Measurements from ENCODE around the gene AP5S1. TPM values are rescaled to one million over a fixed set of nuclear protein-coding genes. Genes with fewer than 3 reads are reported as not detected.
"Not testable (repeated sequence)": the region's sequence is repeated elsewhere in the genome, so short reads cannot be mapped to it uniquely, and the experiment has no call there.

Gene AP5S1
- polyA plus RNA-seq, 1 donor from 2014 or later = 12.8 TPM

DNA sequence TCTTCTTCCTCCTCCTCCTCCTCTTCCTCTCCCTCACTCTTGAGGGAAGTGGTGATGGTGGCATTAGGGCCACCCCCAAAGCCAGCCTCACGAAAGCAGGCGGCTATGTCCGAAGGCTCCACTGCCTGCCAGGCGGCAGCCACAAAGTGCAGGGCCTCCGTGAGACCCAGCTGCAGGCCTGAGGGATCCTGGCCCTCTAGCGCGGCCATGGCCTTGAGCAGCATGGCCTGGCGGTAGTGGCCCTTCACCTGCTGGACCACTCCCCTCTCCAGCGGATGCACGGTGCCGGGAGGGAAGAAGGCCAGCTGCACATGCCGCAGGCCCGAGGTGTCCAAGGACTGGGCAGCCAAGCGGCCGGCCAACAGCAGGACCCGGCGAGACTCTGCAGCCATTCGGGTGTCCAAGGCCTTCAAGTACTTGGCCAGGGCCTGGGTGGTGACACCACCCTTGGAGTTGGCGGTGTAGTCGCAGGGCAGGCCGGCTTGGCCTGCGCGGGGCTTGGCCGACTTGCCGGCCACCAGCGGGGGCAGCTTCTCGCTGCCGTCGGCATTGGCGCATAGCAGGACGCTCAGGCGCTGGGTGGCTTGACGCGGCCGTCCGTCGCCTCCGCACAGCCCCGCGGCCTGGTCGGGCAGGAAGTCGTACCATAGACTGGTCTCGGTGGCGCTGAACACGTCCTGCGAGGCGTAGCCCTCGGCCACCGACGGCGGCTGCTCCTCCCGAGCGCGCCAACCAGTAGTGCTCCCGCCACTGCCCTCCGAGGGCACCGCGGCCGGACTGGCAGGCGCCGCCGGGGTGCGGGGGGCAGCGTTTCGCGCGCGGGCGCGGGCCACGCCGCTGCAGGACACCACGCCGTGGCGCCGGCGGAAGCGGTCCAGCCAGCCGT, 34.9 kb upstream of the AP5S1 start:
- Mint-ChIP-seq H3K36me3 (peaks cover 1% of the 10 kb centered on the region), H3K27me3 (no peaks in the 10 kb centered on the region), H3K9me3 (no peaks in the 10 kb centered on the region), H3K4me3 (peak overlapping the region in 3 of 4 donors; percentile 8 to 65 (median 50)), H3K27ac (peak overlapping the region in 1 of 3 donors; percentile 70), H3K4me1 (peaks cover 24 to 29% (median 25%) of the 10 kb centered on the region in 3 donors)

DNA sequence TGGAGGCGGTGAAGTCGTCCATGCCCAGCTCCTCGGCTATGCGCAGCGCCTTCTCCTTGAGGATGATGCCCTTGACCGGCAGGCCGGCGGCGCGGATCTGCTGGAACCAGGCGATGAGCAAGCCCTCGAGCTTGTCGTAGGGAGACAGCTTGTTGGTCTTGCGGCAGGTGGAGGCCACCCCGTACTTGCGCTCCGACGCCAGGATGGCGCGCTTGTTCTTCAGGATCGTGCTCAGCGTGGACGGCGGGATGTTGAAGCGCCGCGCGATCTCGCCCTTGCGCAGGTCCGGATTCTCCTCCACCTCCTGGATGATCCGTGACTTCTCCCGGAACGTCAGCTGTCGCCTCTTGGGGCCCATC, 34.2 kb upstream of the AP5S1 start:
- Mint-ChIP-seq H3K4me3 (peak overlapping the region; percentile 50 to 94 (median 87)), H3K36me3 (peaks cover 1% of the 10 kb centered on the region), H3K4me1 (peaks cover 20 to 24% (median 20%) of the 10 kb centered on the region in 3 donors), H3K27ac (peak overlapping the region in 2 of 3 donors; percentile 70 to 76), H3K27me3 (no peaks in the 10 kb centered on the region), H3K9me3 (no peaks in the 10 kb centered on the region)

DNA sequence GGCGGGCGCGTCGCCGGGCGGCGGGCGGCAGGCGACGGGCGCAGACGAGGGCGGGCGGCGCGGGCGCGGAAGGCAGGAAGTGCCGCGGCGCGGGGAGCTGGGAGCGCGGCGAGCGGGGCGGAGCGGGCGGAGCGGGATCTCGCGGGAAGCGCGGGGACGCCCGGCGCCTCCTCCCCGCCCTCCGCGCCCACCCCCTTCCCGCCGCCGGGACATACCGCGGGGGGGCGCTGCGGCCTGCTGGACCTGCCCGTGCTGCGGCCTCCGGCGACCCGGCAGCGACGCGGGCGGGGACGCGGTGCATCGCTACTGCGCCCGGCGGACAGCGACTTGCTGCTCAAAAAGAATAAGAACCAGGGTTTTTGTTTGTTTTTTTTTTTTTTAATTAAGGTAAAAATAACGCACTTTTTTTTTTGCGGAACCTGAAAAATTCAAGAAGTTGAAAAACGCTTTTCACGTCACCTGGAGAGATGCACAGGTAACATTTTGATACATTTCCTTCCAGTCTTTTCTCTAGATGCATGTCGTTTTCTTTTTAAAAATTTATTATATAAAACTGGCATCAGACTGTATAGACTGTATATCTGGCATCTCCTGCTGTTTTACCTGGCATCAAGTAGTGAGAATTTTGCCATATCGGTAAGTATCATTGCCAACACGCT, 33.6 kb upstream of the AP5S1 start, which contains the start of gene CENPB:
TSS of gene CENPB (minus strand) at position 76 of the 659 bp plus-strand sequence. CDS start 257 bp downstream, outside the sequence.
- H3K4me3 Mint-ChIP-seq = peak within 1 kb of the TSS; percentile 83 to 94 (median 88)
- no peaks in the 10 kb centered on the region for H3K36me3 Mint-ChIP-seq
- H3K27me3 Mint-ChIP-seq = no peaks in the 10 kb centered on the region
- H3K4me1 Mint-ChIP-seq = peaks cover 16 to 19% (median 16%) of the 10 kb centered on the region in 3 donors
- no peaks in the 10 kb centered on the region for H3K9me3 Mint-ChIP-seq
- H3K27ac Mint-ChIP-seq = peak within 1 kb of the TSS in 2 of 3 donors; percentile 76 to 78

DNA sequence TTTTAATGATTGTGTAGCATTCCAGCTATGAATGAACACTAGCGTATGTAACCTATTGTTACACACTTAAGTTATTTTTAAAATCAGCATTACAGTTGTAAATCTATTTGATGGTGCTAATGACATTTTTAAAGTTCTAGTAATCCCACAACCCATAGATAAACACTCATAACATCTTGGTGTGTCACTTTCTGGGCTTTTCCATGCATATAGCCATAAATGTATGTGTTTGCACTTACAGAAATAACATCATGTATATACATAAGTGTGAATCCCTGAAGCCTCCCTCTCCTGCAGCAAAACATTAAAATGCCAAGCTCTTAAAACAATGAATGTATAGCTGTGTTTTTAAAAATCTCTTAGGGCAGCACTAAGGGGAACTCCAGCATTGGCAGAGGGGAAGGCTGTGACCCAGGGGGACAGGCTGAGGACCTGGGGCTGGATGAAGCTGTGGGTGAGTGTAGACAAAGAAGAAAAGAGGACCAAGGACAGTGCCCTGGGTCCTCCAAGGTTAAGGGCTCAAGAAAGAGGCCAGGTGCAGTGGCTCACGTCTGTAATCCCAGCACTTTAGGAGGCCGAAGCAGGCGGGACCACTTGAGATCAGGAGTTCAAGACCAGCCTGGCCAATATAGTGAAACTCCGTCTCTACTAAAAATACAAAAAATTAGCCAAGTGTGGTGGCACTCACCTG, 32.9 kb upstream of the AP5S1 start:
- H3K4me3 Mint-ChIP-seq = peak overlapping the region; percentile 69 to 84 (median 76)
- H3K36me3 Mint-ChIP-seq = no peaks in the 10 kb centered on the region
- H3K9me3 Mint-ChIP-seq = no peaks in the 10 kb centered on the region
- H3K27ac Mint-ChIP-seq = peak overlapping the region in 2 of 3 donors; percentile 67 to 78
- H3K27me3 Mint-ChIP-seq = no peaks in the 10 kb centered on the region
- H3K4me1 Mint-ChIP-seq = peaks cover 14 to 16% (median 16%) of the 10 kb centered on the region in 3 donors

DNA sequence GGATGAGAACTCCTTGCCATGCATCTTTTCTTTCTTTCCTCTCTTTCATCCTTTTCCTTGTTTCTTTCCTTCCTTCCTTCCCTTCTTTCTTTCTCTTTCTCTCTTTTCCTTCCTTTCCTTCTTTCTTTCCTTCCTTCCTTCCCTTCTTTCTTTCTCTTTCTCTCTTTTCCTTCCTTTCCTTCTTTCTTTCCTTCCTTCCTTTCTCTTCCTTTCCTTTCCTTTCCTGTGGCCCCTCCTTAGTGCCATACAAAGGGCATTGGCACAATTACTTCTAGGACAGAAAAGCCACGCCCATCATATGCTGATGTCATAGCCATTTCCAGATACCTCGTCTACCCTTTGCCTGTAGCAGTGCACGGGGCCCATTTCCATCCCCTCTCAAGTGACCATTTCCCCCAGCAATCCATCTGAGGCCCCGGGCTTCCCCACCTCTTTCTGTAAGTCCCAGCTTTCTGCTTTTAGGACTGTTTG, 31.6 kb upstream of the AP5S1 start:
- peak overlapping the region in 1 of 3 donors; percentile 79 for H3K27ac Mint-ChIP-seq
- no peaks in the 10 kb centered on the region for H3K27me3 Mint-ChIP-seq
- peak overlapping the region in 2 of 4 donors; percentile 70 to 84 for H3K4me3 Mint-ChIP-seq

DNA sequence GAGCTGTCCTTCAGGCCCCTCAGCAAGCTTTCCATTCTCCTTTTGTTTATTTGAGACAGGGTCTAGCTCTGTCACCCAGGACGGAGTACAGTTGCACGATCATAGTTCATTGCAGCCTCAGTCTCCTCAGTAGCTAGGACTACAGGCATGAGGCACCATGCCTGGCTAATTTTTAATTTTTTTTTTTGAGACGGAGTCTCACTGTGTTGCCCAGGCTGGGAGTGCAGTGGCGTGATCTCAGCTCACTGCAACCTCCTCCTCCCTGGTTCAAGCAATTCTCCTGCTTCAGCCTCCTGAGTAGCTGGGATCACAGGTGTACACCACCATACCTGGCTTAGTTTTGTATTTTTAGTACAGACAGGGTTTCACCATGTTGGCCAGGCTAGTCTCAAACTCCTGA, 31.1 kb upstream of the AP5S1 start:
- not testable (repeated sequence) for H3K27me3 Mint-ChIP-seq, H3K36me3 Mint-ChIP-seq, H3K9me3 Mint-ChIP-seq
- Mint-ChIP-seq H3K27ac (peak overlapping the region in 1 of 3 donors; percentile 79), H3K4me1 (peaks cover 13 to 16% (median 14%) of the 10 kb centered on the region in 3 donors), H3K4me3 (peak overlapping the region in 2 of 4 donors; percentile 70 to 84)

More for the DNA sequence above, 31.6 kb upstream of the AP5S1 start:
- Mint-ChIP-seq H3K9me3 (no peaks in the 10 kb centered on the region), H3K4me1 (peaks cover 13 to 16% (median 14%) of the 10 kb centered on the region in 3 donors), H3K36me3 (no peaks in the 10 kb centered on the region)

DNA sequence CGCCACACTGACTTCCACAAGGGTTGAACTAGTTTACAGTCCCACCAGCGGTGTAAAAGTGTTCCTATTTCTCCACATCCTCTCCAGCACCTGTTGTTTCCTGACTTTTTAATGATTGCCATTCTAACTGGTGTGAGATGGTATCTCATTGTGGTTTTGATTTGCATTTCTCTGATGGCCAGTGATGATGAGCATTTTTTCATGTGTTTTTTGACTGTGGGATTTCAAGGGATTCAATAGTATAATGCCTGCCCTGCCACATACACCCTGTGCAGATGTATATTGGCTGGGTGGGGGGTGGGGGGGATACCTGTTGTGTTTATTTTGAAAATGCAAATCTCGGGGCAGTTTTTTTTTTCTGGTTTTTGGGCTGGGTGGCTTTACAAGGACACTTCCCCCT, 26.2 kb upstream of the AP5S1 start:
- H3K4me3 Mint-ChIP-seq = peak overlapping the region in 2 of 4 donors; percentile 44 to 98
- not testable (repeated sequence) for H3K9me3 Mint-ChIP-seq

DNA sequence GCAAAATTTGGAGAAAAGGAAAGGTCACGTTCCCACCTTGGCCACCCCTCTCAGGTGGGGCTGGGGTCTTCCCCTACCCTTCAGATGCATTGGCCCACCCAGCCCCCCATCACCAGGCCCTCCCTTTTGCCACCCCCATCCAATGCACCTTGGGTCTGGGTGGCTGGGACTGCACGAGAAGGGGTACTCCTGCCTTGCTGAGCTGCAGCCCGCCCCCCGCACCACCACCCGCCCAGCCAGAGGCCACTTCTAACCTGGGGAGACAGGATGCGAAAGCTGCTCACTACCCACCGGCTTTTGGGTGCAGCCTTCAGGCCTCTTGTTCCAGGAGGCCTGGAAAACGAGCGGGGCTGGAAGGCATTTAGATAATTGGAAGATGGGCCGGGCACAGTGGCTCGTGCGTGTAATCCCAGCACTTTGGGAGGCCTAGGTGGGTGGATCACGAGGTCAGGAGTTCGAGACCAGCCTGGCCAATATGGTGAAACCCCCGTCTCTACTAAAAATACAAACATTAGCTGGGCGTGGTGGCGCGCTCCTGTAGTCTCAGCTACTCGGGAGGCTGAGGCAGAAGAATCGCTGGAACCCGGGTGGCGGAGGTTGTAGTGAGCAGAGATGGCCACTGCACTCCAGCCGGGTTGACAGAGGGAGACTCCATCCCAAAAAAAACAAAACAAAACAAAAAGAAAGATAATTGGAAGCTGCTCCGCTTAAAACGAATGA, 25.5 kb upstream of the AP5S1 start:
- no peaks in the 10 kb centered on the region for H3K36me3 Mint-ChIP-seq

More for the DNA sequence above, 26.2 kb upstream of the AP5S1 start:
- Mint-ChIP-seq H3K27ac (peak overlapping the region in 1 of 3 donors; percentile 43), H3K4me1 (peaks cover 24 to 27% (median 26%) of the 10 kb centered on the region in 3 donors)
- not testable (repeated sequence) for H3K36me3 Mint-ChIP-seq, H3K27me3 Mint-ChIP-seq

DNA sequence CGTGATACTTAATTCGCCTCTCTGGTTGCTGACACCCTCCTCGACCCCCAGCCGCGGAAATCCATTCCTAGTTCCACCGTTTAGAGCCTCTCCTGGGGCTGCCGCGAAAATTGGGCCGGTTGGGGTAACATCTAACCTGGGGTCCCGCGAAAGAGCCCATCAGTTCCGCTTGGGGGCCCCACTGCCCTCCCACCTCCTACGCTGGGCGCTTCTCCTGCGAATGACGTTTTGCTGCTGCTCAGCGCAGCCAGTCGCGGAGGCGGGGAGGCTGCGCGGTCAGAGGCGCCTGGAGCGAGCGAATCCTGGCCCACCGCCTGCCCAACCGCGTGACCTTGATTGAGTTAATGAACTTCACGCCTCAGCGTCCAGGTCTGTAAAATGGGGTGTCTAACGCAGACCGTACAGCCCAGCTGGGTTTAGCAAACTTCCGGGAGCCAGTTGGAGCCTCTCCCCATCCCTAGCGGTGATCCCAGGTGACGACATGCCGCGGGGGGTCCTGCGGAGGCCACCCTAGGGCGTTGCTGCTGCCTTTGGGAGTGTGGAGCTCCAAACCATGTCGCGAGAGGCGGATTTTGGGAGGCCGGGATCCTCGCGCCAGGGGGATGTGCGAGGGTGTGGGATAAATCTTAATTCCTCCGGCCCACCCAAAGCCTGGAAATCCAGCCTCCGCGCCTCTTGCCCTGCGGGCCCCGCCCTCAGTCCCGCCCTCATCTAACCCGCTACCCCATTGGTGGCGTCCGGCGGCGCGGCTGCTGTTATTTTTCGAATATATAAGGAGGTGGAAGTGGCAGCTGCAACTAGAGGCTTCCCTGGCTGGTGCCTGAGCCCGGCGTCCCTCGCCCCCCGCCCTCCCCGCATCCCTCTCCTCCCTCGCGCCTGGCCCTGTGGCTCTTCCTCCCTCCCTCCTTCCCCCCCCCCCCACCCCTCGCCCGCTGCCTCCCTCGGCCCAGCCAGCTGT, 24.6 kb upstream of the AP5S1 start, which contains the start of gene CDC25B:
TSS of gene CDC25B (plus strand) at position 800 of the 958 bp plus-strand sequence. CDS start 222 bp downstream, outside the sequence.
- Mint-ChIP-seq H3K4me3 (peak within 1 kb of the TSS; percentile 90 to 98 (median 96)), H3K9me3 (no peaks in the 10 kb centered on the region), H3K27me3 (no peaks in the 10 kb centered on the region), H3K36me3 (no peaks in the 10 kb centered on the region), H3K27ac (peak within 1 kb of the TSS; percentile 94 to 99 (median 97)), H3K4me1 (peaks cover 35 to 42% (median 36%) of the 10 kb centered on the region in 3 donors)

More for the DNA sequence above, 25.5 kb upstream of the AP5S1 start:
- Mint-ChIP-seq H3K27ac (peak overlapping the region; percentile 94 to 99 (median 97)), H3K4me1 (peaks cover 29 to 34% (median 33%) of the 10 kb centered on the region in 3 donors), H3K9me3 (no peaks in the 10 kb centered on the region), H3K27me3 (no peaks in the 10 kb centered on the region), H3K4me3 (peak overlapping the region; percentile 90 to 98 (median 96))

DNA sequence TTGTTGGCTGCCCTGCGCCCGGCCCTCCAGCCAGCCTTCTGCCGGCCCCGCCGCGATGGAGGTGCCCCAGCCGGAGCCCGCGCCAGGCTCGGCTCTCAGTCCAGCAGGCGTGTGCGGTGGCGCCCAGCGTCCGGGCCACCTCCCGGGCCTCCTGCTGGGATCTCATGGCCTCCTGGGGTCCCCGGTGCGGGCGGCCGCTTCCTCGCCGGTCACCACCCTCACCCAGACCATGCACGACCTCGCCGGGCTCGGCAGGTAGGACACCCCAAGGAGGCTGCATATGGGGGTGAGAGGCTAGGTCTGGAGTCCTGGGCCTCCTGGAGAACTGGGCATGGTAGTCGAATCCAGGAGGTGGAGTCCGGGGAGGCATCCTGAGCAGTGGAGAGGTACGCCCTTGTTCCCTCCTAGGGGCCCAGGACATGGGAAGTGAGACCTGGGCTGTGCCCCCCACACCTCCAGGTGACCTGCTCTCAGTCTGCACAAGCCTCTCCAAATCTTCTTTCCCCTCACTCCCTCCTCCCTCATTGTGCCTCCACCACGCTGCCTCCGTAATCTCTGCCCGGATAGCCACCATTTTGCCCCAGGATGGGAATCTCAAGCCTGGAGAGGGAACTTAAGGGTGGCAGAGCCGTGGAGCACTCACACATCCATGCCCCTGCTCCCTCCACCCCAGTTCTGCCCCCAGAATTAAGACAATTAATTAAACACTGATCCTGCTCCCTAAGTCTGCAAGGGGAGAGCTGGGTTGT, 23.7 kb upstream of the AP5S1 start:
- Mint-ChIP-seq H3K4me1 (peaks cover 36 to 42% (median 38%) of the 10 kb centered on the region in 3 donors), H3K9me3 (no peaks in the 10 kb centered on the region), H3K27me3 (no peaks in the 10 kb centered on the region), H3K4me3 (peak overlapping the region; percentile 76 to 98 (median 91)), H3K27ac (peak overlapping the region in 2 of 3 donors; percentile 13 to 99), H3K36me3 (no peaks in the 10 kb centered on the region)

DNA sequence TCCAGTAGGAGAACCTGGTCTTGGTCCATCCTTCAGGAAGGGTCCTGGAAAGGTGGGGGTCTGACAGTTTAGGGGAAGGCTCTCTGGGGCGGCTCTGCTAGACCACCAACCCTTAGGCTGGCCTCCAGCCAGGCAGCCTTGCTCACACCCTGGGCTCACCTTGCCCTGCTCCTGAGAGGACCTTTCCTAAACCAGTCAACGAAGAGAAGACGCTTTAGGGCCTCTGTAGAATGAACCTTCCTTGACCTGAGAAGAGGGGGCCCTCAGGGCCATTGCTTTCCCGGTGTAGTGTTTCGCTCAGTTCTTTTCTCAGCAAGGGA, 23.2 kb upstream of the AP5S1 start:
- no peaks in the 10 kb centered on the region for H3K27me3 Mint-ChIP-seq
- H3K4me1 Mint-ChIP-seq = peaks cover 36 to 42% (median 38%) of the 10 kb centered on the region in 3 donors
- H3K4me3 Mint-ChIP-seq = peak overlapping the region; percentile 76 to 91 (median 89)
- H3K27ac Mint-ChIP-seq = peak overlapping the region in 1 of 3 donors; percentile 98
- no peaks in the 10 kb centered on the region for H3K9me3 Mint-ChIP-seq
- H3K36me3 Mint-ChIP-seq = no peaks in the 10 kb centered on the region

DNA sequence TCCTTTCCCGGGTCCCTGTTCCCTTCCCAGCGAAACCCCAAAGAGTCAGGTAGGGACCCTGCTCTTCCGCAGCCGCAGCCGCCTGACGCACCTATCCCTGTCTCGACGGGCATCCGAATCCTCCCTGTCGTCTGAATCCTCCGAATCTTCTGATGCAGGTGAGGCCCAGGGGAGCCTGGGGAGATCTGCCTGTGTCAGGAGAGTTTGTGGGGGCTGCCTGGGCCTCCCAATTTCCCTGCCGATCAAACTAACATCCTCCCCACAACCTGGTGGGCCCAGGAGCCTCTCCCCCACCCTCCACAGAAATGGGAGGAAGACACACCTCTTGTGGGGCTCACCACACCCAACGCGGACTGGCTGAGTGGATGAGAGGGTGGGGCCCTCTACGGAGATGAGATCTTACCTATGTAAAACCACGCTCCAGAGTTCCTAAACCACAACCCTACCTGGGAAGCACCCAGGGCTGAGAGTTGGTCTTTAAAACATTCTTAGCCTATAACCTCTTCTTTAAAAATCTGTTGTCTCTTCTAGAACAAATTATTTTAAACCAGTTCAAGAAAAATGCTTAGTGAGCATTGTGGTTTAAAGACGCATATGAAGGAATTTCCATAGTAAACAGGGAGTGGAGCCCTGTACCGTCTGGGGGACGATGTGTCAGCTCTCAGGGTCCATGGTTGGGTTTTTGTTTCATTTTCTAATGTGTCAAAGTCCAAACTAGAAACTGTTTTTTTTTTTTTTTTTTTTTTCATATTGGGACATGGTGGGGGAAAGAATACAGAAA, 22.6 kb upstream of the AP5S1 start:
- no peaks in the 10 kb centered on the region for H3K27me3 Mint-ChIP-seq
- peaks cover 2% of the 10 kb centered on the region for H3K36me3 Mint-ChIP-seq
- peak overlapping the region; percentile 85 to 98 (median 98) for H3K27ac Mint-ChIP-seq
- H3K4me3 Mint-ChIP-seq = peak overlapping the region; percentile 76 to 91 (median 89)
- peaks cover 38 to 46% (median 41%) of the 10 kb centered on the region in 3 donors for H3K4me1 Mint-ChIP-seq
- no peaks in the 10 kb centered on the region for H3K9me3 Mint-ChIP-seq
